ENCODE results near the gene XRCC4. TPM values are rescaled to one million over a fixed set of nuclear protein-coding genes. Genes with fewer than 3 reads are reported as not detected.

Gene XRCC4
- total RNA-seq, 4 donors from 2014 or later, result 3.7 to 10.3 (median 8.7) TPM

DNA sequence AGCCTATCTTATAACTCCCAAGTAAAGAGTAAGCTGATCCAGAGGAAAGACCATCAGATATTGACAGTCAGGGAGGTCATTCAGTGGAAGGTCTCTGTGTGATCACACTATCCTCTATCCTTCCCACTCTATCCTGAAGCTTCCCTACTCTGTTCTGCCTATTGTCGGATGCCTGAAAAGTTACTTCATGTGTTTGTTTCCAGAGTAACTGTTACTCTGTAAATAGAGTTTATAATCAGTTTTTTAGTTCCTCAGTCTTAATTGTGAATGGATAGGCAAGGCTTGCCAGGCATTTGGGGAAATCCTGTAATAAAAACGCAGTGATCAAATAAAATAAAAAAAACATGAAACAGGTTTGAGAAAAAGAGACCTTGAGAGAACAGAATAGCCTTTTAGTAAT is 79.8 kb downstream of the XRCC4 start:
- Histone ChIP-seq H3K27me3 (no peaks in the 10 kb centered on the region), H3K9me3 (no peaks in the 10 kb centered on the region), H3K36me3 (no peaks in the 10 kb centered on the region), H3K4me3 (no peak overlapping the region), H3K4me1 (no peaks in the 10 kb centered on the region), H3K27ac (no peak overlapping the region)
- TF ChIP-seq POLR2A (IDR thresholded peaks at IDR 0.05), result no peak
- TF ChIP-seq, protein P1, sequence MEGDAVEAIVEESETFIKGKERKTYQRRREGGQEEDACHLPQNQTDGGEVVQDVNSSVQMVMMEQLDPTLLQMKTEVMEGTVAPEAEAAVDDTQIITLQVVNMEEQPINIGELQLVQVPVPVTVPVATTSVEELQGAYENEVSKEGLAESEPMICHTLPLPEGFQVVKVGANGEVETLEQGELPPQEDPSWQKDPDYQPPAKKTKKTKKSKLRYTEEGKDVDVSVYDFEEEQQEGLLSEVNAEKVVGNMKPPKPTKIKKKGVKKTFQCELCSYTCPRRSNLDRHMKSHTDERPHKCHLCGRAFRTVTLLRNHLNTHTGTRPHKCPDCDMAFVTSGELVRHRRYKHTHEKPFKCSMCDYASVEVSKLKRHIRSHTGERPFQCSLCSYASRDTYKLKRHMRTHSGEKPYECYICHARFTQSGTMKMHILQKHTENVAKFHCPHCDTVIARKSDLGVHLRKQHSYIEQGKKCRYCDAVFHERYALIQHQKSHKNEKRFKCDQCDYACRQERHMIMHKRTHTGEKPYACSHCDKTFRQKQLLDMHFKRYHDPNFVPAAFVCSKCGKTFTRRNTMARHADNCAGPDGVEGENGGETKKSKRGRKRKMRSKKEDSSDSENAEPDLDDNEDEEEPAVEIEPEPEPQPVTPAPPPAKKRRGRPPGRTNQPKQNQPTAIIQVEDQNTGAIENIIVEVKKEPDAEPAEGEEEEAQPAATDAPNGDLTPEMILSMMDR (IDR thresholded peaks at IDR 0.05), result no peak
- no peak for DNase-seq

GRCh38 chr5:83162601-83163000 is 85.3 kb downstream of the XRCC4 start:
- Histone ChIP-seq H3K27me3 (no peaks in the 10 kb centered on the region), H3K4me1 (no peaks in the 10 kb centered on the region), H3K9me3 (no peaks in the 10 kb centered on the region), H3K27ac (no peak overlapping the region), H3K4me3 (no peak overlapping the region), H3K36me3 (no peaks in the 10 kb centered on the region)
- DNase-seq, result no peak
- TF ChIP-seq POLR2A (IDR thresholded peaks at IDR 0.05), result no peak
- TF ChIP-seq, protein P1 (IDR thresholded peaks at IDR 0.05), result no peak

DNA sequence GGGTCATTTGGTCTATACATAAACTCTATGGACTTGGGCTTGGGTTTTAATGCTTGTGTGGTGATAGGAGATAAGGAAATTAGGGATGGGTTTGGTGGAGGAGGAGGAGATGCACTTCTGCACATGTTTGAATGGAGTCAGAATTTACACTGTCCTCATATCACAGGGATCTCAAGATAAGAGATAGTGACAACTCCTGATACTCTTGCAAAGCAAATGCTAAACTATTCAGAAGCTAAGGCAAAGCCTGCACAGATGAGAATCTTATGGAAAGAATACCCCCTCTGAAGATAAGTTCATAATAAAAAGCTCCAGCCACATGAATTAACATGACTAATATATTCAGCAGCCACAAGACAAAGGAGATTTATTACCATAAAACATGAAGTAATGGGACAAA is 90.2 kb downstream of the XRCC4 start:
- Histone ChIP-seq H3K36me3 (no peaks in the 10 kb centered on the region), H3K27ac (no peak overlapping the region), H3K9me3 (no peaks in the 10 kb centered on the region), H3K27me3 (no peaks in the 10 kb centered on the region), H3K4me1 (no peaks in the 10 kb centered on the region), H3K4me3 (no peak overlapping the region)
- TF ChIP-seq POLR2A (IDR thresholded peaks at IDR 0.05), result no peak
- TF ChIP-seq, protein P1 (IDR thresholded peaks at IDR 0.05), result no peak
- no peak for DNase-seq

DNA sequence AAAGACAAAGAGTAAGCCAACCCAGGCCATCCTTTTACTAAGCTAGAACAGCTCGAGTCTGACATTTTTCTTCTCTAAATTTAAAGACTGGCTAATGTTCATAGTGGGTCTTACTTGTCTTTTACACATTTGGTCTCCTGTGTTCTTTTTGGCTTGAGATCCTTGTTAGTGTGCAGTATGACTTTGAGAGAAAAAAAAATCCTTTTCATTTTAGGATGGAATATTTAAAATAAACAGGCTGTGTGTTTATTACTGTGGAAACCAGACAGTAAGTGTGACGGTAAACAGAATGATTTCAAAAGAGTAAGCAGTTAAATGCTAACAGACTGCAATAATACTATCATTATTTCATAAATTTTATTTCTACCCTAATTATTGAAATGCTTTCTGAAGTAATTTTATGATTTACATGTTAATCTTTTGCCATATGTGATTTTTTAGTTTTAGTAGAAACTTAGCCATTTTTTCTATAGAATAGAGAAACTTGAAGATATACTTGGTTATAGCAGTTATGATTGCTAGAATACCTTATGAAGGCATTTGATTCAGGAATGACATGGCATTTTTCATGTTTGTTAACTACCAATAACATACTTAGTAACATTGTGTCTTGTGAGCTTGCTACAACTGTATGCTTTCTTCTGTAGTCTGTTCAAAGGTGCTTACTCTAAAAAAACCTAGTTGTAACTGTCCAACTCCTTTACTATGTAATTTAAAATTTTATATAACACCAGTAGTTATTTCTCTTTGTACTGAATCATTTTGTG is 92.4 kb downstream of the XRCC4 start:
- H3K27ac ChIP-seq, result no peak overlapping the region

GRCh38 chr5:83172011-83172410 is 94.7 kb downstream of the XRCC4 start:
- H3K36me3 ChIP-seq, result no peaks in the 10 kb centered on the region
- H3K27ac ChIP-seq, result no peak overlapping the region
- no peaks in the 10 kb centered on the region for H3K9me3 ChIP-seq
- DNase-seq, result no peak
- no peaks in the 10 kb centered on the region for H3K27me3 ChIP-seq
- TF ChIP-seq, protein P1 (IDR thresholded peaks at IDR 0.05), result no peak
- no peak for TF ChIP-seq POLR2A (IDR thresholded peaks at IDR 0.05)
- H3K4me1 ChIP-seq, result no peaks in the 10 kb centered on the region
- no peak overlapping the region for H3K4me3 ChIP-seq

More for the DNA sequence above, 92.4 kb downstream of the XRCC4 start:
- Histone ChIP-seq H3K36me3 (no peaks in the 10 kb centered on the region), H3K9me3 (no peaks in the 10 kb centered on the region), H3K27me3 (no peaks in the 10 kb centered on the region), H3K4me3 (no peak overlapping the region), H3K4me1 (no peaks in the 10 kb centered on the region)
- no peak for TF ChIP-seq POLR2A (IDR thresholded peaks at IDR 0.05)
- TF ChIP-seq, protein P1 (IDR thresholded peaks at IDR 0.05), result no peak
- no peak for DNase-seq
